ENCODE data around the gene BAIAP2.

GRCh38 chr17:81083125-81083765, 48.3 kb downstream of the BAIAP2 start:
- TF ChIP-seq, protein P1, sequence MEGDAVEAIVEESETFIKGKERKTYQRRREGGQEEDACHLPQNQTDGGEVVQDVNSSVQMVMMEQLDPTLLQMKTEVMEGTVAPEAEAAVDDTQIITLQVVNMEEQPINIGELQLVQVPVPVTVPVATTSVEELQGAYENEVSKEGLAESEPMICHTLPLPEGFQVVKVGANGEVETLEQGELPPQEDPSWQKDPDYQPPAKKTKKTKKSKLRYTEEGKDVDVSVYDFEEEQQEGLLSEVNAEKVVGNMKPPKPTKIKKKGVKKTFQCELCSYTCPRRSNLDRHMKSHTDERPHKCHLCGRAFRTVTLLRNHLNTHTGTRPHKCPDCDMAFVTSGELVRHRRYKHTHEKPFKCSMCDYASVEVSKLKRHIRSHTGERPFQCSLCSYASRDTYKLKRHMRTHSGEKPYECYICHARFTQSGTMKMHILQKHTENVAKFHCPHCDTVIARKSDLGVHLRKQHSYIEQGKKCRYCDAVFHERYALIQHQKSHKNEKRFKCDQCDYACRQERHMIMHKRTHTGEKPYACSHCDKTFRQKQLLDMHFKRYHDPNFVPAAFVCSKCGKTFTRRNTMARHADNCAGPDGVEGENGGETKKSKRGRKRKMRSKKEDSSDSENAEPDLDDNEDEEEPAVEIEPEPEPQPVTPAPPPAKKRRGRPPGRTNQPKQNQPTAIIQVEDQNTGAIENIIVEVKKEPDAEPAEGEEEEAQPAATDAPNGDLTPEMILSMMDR (IDR thresholded peaks at IDR 0.05), result no peak
- no peak for TF ChIP-seq POLR2A (IDR thresholded peaks at IDR 0.05)
